Activated T-helper 2 cell treated with anti-CD3 and anti-CD28 coated beads, Interferon-gamma antibody, Interleukin-2, Interleukin-4, amounts not matched to agents 10 μg/mL and 5 μg/mL and 100 μg/mL, durations not matched to agents 14 hours and 24 hours and 36 hours (primary cell): ENCODE measurements around the gene MXI1. TPM values are rescaled to one million over a fixed set of nuclear protein-coding genes. Genes with fewer than 3 reads are reported as not detected.
"Not testable (repeated sequence)": the region's sequence is repeated elsewhere in the genome, so short reads cannot be mapped to it uniquely, and the experiment has no call there.

Experiments
- DNase-seq: peaks from one replicate; pipeline ENCODE4 v3.0.0; 2021; ENCODE audit warnings: low spot score
- H3K27ac Mint-ChIP-seq: one replicate; pipeline ENCODE4 v1.8.0; 2021; ENCODE audit warnings: mixed read lengths
- H3K27me3 Mint-ChIP-seq: one replicate; pipeline ENCODE4 v1.8.0; 2021; ENCODE audit warnings: low read depth, mixed read lengths
- H3K36me3 Mint-ChIP-seq: one replicate; pipeline ENCODE4 v1.8.0; 2021; ENCODE audit warnings: low read depth, mixed read lengths
- H3K4me1 Mint-ChIP-seq: one replicate; pipeline ENCODE4 v1.8.0; 2021; ENCODE audit warnings: low read depth, mixed read lengths
- H3K4me3 Mint-ChIP-seq: one replicate; pipeline ENCODE4 v1.8.0; 2021; ENCODE audit warnings: low read depth, mild to moderate bottlenecking, moderate library complexity, mixed read lengths
- H3K9me3 Mint-ChIP-seq: one replicate; pipeline ENCODE4 v1.8.0; 2021; ENCODE audit warnings: mixed read lengths
- intact Hi-C: fragments of 100-400 bp; cut with micrococcal nuclease; formaldehyde crosslinking; loops from one replicate; pipeline ENCODE4 v1.15.1; 2023
- total RNA-seq: library from RNA; stranded (reverse); gene quantifications from 2 replicates; pipeline ENCODE4 v1.2.3, GENCODE V29; 2022

Gene MXI1
- total RNA-seq, 1 donor from 2014 or later, result 14.6 TPM

DNA sequence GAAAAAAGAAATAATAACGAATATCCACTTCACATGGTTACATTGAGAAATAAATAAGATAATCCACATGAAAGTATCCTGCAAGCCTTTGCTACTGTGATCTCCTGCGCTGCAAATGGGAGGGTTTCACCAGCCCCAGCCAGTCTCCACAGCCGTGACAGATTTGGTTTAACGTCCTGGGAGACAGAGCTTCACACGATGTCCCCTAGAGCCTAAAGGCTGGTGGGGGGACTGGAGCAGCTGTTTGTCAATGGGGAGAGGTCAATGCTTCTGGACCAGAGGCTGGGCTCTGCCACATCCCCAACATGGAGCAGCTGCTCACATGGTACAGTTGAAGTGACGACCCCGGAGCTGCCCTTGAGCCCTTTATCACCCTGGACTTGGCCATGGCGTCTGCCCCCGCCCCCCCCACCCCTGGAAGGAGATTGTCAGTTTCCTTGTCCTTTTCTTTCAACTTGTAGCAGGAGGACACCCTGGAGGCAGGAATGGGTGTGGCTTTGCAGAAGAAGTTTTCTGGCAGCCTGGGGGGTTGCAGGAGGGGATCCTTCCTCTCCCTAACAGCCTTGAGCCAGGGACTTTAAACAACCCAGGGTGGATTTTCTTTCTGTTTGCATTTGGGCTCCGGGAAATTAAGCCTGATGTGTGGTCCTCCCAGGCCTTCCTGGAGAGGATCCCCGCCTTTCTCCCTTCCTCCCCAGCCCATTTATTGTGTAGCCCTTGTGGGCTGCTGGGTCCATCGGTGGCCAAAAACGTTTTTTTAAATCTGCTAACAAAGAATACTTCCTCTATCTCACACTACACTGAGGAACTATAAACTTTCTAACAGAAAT lies 37.0 kb upstream of the MXI1 start:
- intact Hi-C loops, result no loop called here
- DNase-seq, result no peak
- Mint-ChIP-seq H3K9me3 (no peaks in the 10 kb centered on the region), H3K4me3 (no peak overlapping the region), H3K27me3 (peaks cover 78% of the 10 kb centered on the region), H3K27ac (no peak overlapping the region), H3K4me1 (peaks cover 17% of the 10 kb centered on the region), H3K36me3 (no peaks in the 10 kb centered on the region)

DNA sequence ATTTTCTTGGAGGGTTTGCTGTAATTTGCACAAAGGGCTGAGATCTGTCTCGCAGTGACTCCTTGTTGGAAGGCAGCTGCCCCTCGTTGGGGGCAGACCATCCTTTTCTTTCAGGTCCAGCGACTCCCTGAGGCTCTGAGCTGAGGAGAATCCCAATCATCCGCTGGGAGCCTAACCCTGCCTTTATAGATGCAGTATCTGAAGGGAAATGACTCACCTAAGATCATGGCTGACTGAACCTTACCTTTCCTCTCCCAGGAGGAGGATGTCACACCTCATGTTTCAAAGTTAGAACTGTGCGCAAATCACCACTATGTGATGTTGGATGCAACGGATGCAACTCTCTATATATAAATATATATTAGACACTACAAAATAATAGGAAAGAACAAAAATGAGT lies 36.4 kb upstream of the MXI1 start:
- no peak for DNase-seq
- Mint-ChIP-seq H3K4me1 (peaks cover 13% of the 10 kb centered on the region), H3K36me3 (no peaks in the 10 kb centered on the region), H3K27ac (no peak overlapping the region), H3K9me3 (no peaks in the 10 kb centered on the region), H3K27me3 (peaks cover 76% of the 10 kb centered on the region), H3K4me3 (no peak overlapping the region)
- intact Hi-C loops, result no loop called here

DNA sequence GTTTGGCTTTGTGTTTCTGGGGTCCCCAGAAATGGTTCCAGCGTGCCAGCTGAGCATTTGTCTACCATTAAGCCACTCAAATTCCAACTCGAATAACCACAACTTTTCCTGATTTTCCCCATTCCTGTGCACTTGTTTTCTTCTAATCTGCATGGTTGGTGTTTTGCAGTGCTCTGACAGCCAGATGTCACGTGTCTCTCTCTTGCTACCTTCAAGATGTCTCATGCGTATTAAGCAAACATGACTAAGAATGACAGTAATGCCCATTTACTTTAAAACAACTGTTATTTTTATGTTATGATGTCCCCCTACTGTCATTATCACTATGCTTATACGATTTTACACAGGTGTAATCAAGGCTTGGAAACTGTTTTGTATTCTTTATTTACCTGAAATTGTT lies 35.2 kb upstream of the MXI1 start:
- Mint-ChIP-seq H3K9me3 (no peaks in the 10 kb centered on the region), H3K4me1 (peaks cover 12% of the 10 kb centered on the region), H3K27me3 (peaks cover 75% of the 10 kb centered on the region), H3K36me3 (no peaks in the 10 kb centered on the region), H3K27ac (no peak overlapping the region), H3K4me3 (no peak overlapping the region)
- DNase-seq, result no peak
- intact Hi-C loops, result no loop called here

- Mint-ChIP-seq H3K4me3 (no peak overlapping the region), H3K27ac (no peak overlapping the region), H3K27me3 (peaks cover 67% of the 10 kb centered on the region), H3K4me1 (peaks cover 2% of the 10 kb centered on the region), H3K36me3 (no peaks in the 10 kb centered on the region), H3K9me3 (no peaks in the 10 kb centered on the region)
- intact Hi-C loops, result no loop called here
- DNase-seq, result no peak
These were observed 33.2 kb upstream of the MXI1 start for GRCh38 chr10:110174201-110174600.

- intact Hi-C loops, result no loop called here
- peaks cover 2% of the 10 kb centered on the region for H3K4me1 Mint-ChIP-seq
- no peaks in the 10 kb centered on the region for H3K36me3 Mint-ChIP-seq
- no peak overlapping the region for H3K4me3 Mint-ChIP-seq
- DNase-seq, result no peak
- H3K9me3 Mint-ChIP-seq, result no peaks in the 10 kb centered on the region
- H3K27me3 Mint-ChIP-seq, result peaks cover 66% of the 10 kb centered on the region
- no peak overlapping the region for H3K27ac Mint-ChIP-seq
These were observed 32.6 kb upstream of the MXI1 start for GRCh38 chr10:110174816-110175215.

- Mint-ChIP-seq H3K36me3 (no peaks in the 10 kb centered on the region), H3K9me3 (no peaks in the 10 kb centered on the region), H3K4me3 (no peak overlapping the region), H3K4me1 (peaks cover 2% of the 10 kb centered on the region), H3K27ac (no peak overlapping the region), H3K27me3 (peaks cover 61% of the 10 kb centered on the region)
- no peak for DNase-seq
- intact Hi-C loops, result no loop called here
These were observed 32.0 kb upstream of the MXI1 start for GRCh38 chr10:110175406-110175805.

GRCh38 chr10:110176141-110177030 lies 31.0 kb upstream of the MXI1 start:
- Mint-ChIP-seq H3K4me3 (no peak overlapping the region), H3K9me3 (no peaks in the 10 kb centered on the region), H3K4me1 (no peaks in the 10 kb centered on the region), H3K27me3 (peaks cover 52% of the 10 kb centered on the region), H3K27ac (no peak overlapping the region), H3K36me3 (no peaks in the 10 kb centered on the region)
- intact Hi-C loops, result no loop called here
- no peak for DNase-seq

GRCh38 chr10:110179220-110179619 lies 28.2 kb upstream of the MXI1 start:
- intact Hi-C loops, result no loop called here
- Mint-ChIP-seq H3K4me1 (no peaks in the 10 kb centered on the region), H3K9me3 (no peaks in the 10 kb centered on the region), H3K4me3 (no peak overlapping the region), H3K27me3 (peaks cover 41% of the 10 kb centered on the region), H3K27ac (no peak overlapping the region), H3K36me3 (no peaks in the 10 kb centered on the region)
- no peak for DNase-seq

DNA sequence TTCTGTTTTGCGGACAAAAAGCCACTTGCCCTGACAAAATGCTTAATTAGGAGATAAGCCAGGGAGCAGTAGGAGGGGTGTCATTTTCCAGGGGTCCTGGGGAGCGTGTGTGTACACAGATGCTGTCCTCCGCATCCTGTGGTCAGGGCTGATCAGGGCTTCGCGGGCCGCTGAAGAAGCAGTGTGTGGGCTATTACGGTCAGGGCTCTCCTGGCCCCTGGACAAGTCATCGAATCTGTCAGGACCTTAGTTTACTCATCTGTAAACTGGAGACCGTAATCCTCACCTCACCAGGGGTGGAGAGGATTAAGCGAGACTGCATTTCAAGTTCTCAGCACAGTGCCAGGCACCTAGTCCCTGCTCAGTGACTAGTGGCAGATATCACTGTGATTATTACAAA lies 26.0 kb upstream of the MXI1 start:
- H3K27me3 Mint-ChIP-seq, result peaks cover 32% of the 10 kb centered on the region
- intact Hi-C loops, result no loop called here
- no peaks in the 10 kb centered on the region for H3K36me3 Mint-ChIP-seq
- no peak overlapping the region for H3K27ac Mint-ChIP-seq
- DNase-seq, result no peak
- no peaks in the 10 kb centered on the region for H3K4me1 Mint-ChIP-seq
- no peaks in the 10 kb centered on the region for H3K9me3 Mint-ChIP-seq
- no peak overlapping the region for H3K4me3 Mint-ChIP-seq

- H3K4me1 Mint-ChIP-seq, result no peaks in the 10 kb centered on the region
- no peaks in the 10 kb centered on the region for H3K36me3 Mint-ChIP-seq
- H3K4me3 Mint-ChIP-seq, result no peak overlapping the region
- peaks cover 34% of the 10 kb centered on the region for H3K27me3 Mint-ChIP-seq
- no peak overlapping the region for H3K27ac Mint-ChIP-seq
- intact Hi-C loops, result no loop called here
- H3K9me3 Mint-ChIP-seq, result no peaks in the 10 kb centered on the region
- DNase-seq, result no peak
These were observed 25.5 kb upstream of the MXI1 start for GRCh38 chr10:110181911-110182310.

DNA sequence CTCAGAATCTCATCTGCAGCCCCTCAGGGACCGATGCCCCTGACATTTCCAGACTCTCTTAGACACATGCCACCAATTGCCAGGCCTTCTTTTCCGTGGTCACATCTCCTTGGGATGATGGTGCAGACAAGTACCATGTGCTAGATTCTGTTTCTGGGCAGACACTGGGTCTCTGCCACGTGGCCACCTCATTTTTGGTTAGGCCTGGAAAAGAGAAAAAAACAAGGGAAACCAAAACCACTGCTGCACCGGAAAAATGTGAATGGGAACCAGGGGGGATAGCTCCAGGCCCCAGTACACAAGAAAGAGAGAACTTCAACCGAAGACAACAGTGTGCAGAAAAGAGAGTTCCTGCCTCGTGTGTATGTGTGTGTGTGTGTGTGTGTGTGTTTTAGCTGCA lies 23.0 kb upstream of the MXI1 start:
- peaks cover 3% of the 10 kb centered on the region for H3K4me1 Mint-ChIP-seq
- no peak for DNase-seq
- H3K9me3 Mint-ChIP-seq, result no peaks in the 10 kb centered on the region
- H3K4me3 Mint-ChIP-seq, result no peak overlapping the region
- H3K27me3 Mint-ChIP-seq, result peaks cover 32% of the 10 kb centered on the region
- no peak overlapping the region for H3K27ac Mint-ChIP-seq
- H3K36me3 Mint-ChIP-seq, result no peaks in the 10 kb centered on the region
- intact Hi-C loops, result no loop called here

- H3K4me1 Mint-ChIP-seq, H3K36me3 Mint-ChIP-seq, H3K4me3 Mint-ChIP-seq, H3K9me3 Mint-ChIP-seq, intact Hi-C loops, DNase-seq, H3K27ac Mint-ChIP-seq: not testable (repeated sequence)
- peaks cover 38% of the 10 kb centered on the region for H3K27me3 Mint-ChIP-seq
These were observed 21.7 kb upstream of the MXI1 start for GRCh38 chr10:110185646-110186182.

DNA sequence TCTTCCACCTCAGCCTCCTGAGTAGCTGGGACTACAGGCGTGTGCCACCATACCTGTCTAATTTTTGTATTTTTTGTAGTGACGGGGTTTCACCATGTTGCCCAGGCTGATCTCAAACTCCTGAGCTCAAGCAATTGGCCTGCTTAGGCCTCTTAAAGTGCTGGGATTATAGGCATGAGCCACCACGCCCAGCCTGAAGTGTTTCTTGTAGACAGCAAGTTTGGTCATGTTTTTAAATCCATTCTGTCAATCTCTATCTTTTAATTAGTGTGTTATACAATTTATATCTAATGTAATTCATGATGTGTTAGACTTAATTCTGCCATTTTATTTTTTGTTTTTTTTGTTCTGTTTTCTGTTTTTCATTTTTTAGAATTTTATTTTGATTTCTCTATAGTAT lies 17.2 kb upstream of the MXI1 start:
- no peak for DNase-seq
- Mint-ChIP-seq H3K4me1 (peaks cover 12% of the 10 kb centered on the region), H3K27me3 (peaks cover 62% of the 10 kb centered on the region), H3K36me3 (no peaks in the 10 kb centered on the region), H3K27ac (no peak overlapping the region), H3K9me3 (peaks cover 5% of the 10 kb centered on the region), H3K4me3 (no peak overlapping the region)
- intact Hi-C loops, result no loop called here
